ENCODE measurements around the gene DNMBP. TPM values are rescaled to one million over a fixed set of nuclear protein-coding genes. Genes with fewer than 3 reads are reported as not detected.

Gene DNMBP
- total and polyA plus RNA-seq, 2 of the 8 experiments (the other 6 are each of a cell fraction or from before 2014, with no cell fraction given): 19.1 to 26.4 TPM

- Histone ChIP-seq H3K18ac (ENCODE audit: extremely low read depth, low read length) (peak overlapping the region; percentile 68), H3K27ac (ENCODE audit: low read depth, low read length) (no peak overlapping the region), H3K4me2 (ENCODE audit: insufficient read depth in 1 of 2, low read depth in 2 of 2, low read length in 2 of 2) (no peak overlapping the region), H2BK15ac (ENCODE audit: low read length) (peak overlapping the region; percentile 12; the same call in 1 of the 2 replicates), H2AK5ac (ENCODE audit: low read depth, low read length) (no peak overlapping the region), H3K9me3 (ENCODE audit: insufficient read depth in 2 of 2, low read depth in 1 of 2, low read length in 1 of 2) (no peaks in the 10 kb centered on the region), H2BK12ac (ENCODE audit: low read depth, low read length) (no peak overlapping the region), H3K4me1 (replicated peaks in 1 of 4; ENCODE audit: control insufficient read depth in 3 of 4, insufficient read depth in 4 of 4, low read length in 3 of 4) (peaks cover 0 to 6% (median 3%) of the 10 kb centered on the region in 4 experiments; a peak in 4 of 7 replicates), H3K14ac (ENCODE audit: insufficient read length) (no peak overlapping the region), H2BK20ac (ENCODE audit: low read length) (peak overlapping the region; percentile 18; the same call in 1 of the 2 replicates), H4K91ac (replicated peaks; ENCODE audit: insufficient read length, low read length) (peak overlapping the region; percentile 73), H3K36me3 (ENCODE audit: control insufficient read depth in 2 of 4, insufficient read depth in 4 of 4, low read length in 3 of 4) (no peaks in the 10 kb centered on the region), H3K79me1 (ENCODE audit: low read depth, low read length) (no peaks in the 10 kb centered on the region), H3K79me2 (ENCODE audit: control insufficient read depth in 1 of 2, insufficient read depth in 2 of 2, low read length in 2 of 2) (no peaks in the 10 kb centered on the region), H4K20me1 (replicated peaks in 1 of 2; ENCODE audit: control insufficient read depth in 1 of 2, insufficient read depth in 2 of 2, low read length in 2 of 2) (no peaks in the 10 kb centered on the region), H4K8ac (ENCODE audit: extremely low read depth, insufficient read depth, low read length) (peak overlapping the region; percentile 6; the same call in 1 of the 2 replicates), H2BK5ac (ENCODE audit: low read depth, low read length) (no peak overlapping the region), H3K9ac (replicated peaks in 1 of 4; ENCODE audit: extremely low read depth in 1 of 4, low read depth in 3 of 4, low read length in 3 of 4) (no peak overlapping the region; a peak in 1 of 7 replicates), H3K23me2 (ENCODE audit: low read depth, low read length) (no peaks in the 10 kb centered on the region), H3K27me3 (replicated peaks in 1 of 4; ENCODE audit: control insufficient read depth in 3 of 4, extremely low read depth in 1 of 4, insufficient read depth in 3 of 4, low read length in 3 of 4) (no peaks in the 10 kb centered on the region), H2AFZ (ENCODE audit: low read length) (peak overlapping the region; percentile 95), H2BK120ac (replicated peaks; ENCODE audit: low read depth, low read length) (peak overlapping the region; percentile 38), H3K4me3 (ENCODE audit: extremely low read depth in 1 of 4, insufficient read depth in 2 of 4, low read depth in 3 of 4, low read length in 4 of 4) (no peak overlapping the region), H3K56ac (replicated peaks; ENCODE audit: insufficient read length, low read depth, low read length) (no peak overlapping the region), H3K4ac (replicated peaks; ENCODE audit: insufficient read length, low read depth, low read length) (no peak overlapping the region), H3K23ac (ENCODE audit: insufficient read length) (no peak overlapping the region), H4K5ac (ENCODE audit: insufficient read length, low read depth, low read length) (no peak overlapping the region)
- DNase-seq (ENCODE audit: low read depth in 1 of 2, low spot score in 2 of 2) (no peak), FAIRE-seq (no peak)
- ChIA-PET CTCF (ENCODE audit: partially characterized antibody) (interaction anchor here (0.7 to 2.0 kb wide), 5 partner anchors 9 to 193 kb away, joined by 3 to 8 read pairs (median 5); no protein-coding TSS in a partner anchor), POLR2A (ENCODE audit: partially characterized antibody) (interaction anchor here (0.8 to 1.7 kb wide), 3 partner anchors 125 to 163 kb away, joined by 3 to 5 read pairs (median 3); no protein-coding TSS in a partner anchor)
- 87% methylated on average over 1 of the region's 1 CpG; no CpG with 5 or more reads in 1 of the 2 experiments for WGBS, 2 experiments (ENCODE audit: extremely low coverage in 1 of 2, insufficient coverage in 1 of 2, insufficient read length in 1 of 2, insufficient replicate concordance in 2 of 2, low coverage in 1 of 2, low lambda C conversion rate in 2 of 2, missing lambda C conversion rate in 1 of 2)
- TF ChIP-seq POLR2AphosphoS5 (IDR thresholded peaks at IDR 0.05; ENCODE audit: low read depth, low read length): no peak
- no peak for TF ChIP-seq POLR2A (IDR thresholded peaks at IDR 0.05; ENCODE audit: control extremely low read depth in 1 of 2, low read depth in 2 of 2, low read length in 2 of 2)
- no peak for TF ChIP-seq JUND (IDR thresholded peaks at IDR 0.05; ENCODE audit: low read length)
- TF ChIP-seq SP1 (IDR thresholded peaks at IDR 0.05; ENCODE audit: low read depth, low read length): no peak
- TF ChIP-seq NANOG (IDR thresholded peaks at IDR 0.05; ENCODE audit: insufficient read depth, low read depth, low read length, poor library complexity, severe bottlenecking): no peak
- no peak for TF ChIP-seq FOSL1 (IDR thresholded peaks at IDR 0.05; ENCODE audit: insufficient read depth, low read depth, low read length)
- no peak for TF ChIP-seq KDM4A (IDR thresholded peaks at IDR 0.05; ENCODE audit: low read depth, low read length, severe bottlenecking)
- no peak for TF ChIP-seq EP300 (IDR thresholded peaks at IDR 0.05; ENCODE audit: borderline replicate concordance in 1 of 2, low read depth in 2 of 2, low read length in 2 of 2)
- TF ChIP-seq, protein P1, sequence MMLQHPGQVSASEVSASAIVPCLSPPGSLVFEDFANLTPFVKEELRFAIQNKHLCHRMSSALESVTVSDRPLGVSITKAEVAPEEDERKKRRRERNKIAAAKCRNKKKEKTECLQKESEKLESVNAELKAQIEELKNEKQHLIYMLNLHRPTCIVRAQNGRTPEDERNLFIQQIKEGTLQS (IDR thresholded peaks at IDR 0.05; ENCODE audit: insufficient read depth, low read depth, low read length): no peak
- no peak for TF ChIP-seq CTCF (IDR thresholded peaks at IDR 0.05; ENCODE audit: control extremely low read depth in 1 of 3, insufficient read depth in 1 of 3, low read depth in 1 of 3, low read length in 3 of 3)
Observed at GRCh38 chr10:100038561-100039071, 28.9 kb upstream of the DNMBP start.

Data from H1 (cell line).